Measurements from ENCODE around the gene PDGFA. TPM values are rescaled to one million over a fixed set of nuclear protein-coding genes. Genes with fewer than 3 reads are reported as not detected.

The PDGFA gene
- total RNA-seq, 1 experiment from 2014 or later, result 35.8 TPM

- no peak overlapping the region for H2AFZ ChIP-seq (ENCODE audit: low read length)
- no peaks in the 10 kb centered on the region for H3K79me1 ChIP-seq (ENCODE audit: insufficient read depth, low read depth, low read length, poor library complexity, severe bottlenecking)
- H3K18ac ChIP-seq (ENCODE audit: insufficient read length, low read depth, low read length), result no peak overlapping the region
- H3K27me3 Mint-ChIP-seq (ENCODE audit: low read depth), result peaks cover 32% of the 10 kb centered on the region
- H2BK120ac ChIP-seq (ENCODE audit: low read depth, low read length, poor library complexity, severe bottlenecking), result no peak overlapping the region
- no peak overlapping the region for H4K91ac ChIP-seq (ENCODE audit: insufficient read length, low read depth, low read length)
- no peak overlapping the region for H2BK12ac ChIP-seq (ENCODE audit: insufficient read length, low read depth, low read length)
- no peak overlapping the region for H2BK15ac ChIP-seq (ENCODE audit: low read depth, low read length)
- WGBS (ENCODE audit: extremely low coverage, insufficient read length, low lambda C conversion rate), result no CpG with 5 or more reads among the region's 42 CpGs
- no peak overlapping the region for H3K23ac ChIP-seq (ENCODE audit: insufficient read length, low read depth, low read length)
- H3K27ac ChIP-seq (ENCODE audit: insufficient read length, low read depth, low read length), result no peak overlapping the region
- H3T11ph ChIP-seq (ENCODE audit: low read length), result no peak overlapping the region
- no peaks in the 10 kb centered on the region; the same call in 1 of the 2 replicates for H3K27me3 ChIP-seq (ENCODE audit: insufficient read depth, low read length)
- peaks cover 18 to 25% of the 10 kb centered on the region in 2 experiments for H3K4me1 Mint-ChIP-seq
- H3K4me1 ChIP-seq (ENCODE audit: insufficient read depth, low read length), result no peaks in the 10 kb centered on the region
- H3K79me2 ChIP-seq (ENCODE audit: insufficient read depth, low read length), result no peaks in the 10 kb centered on the region
- TF ChIP-seq CTCF (conservative IDR thresholded peaks at IDR 0.05), result no peak
- H3K4me2 ChIP-seq (ENCODE audit: insufficient read depth, insufficient read length, low read length), result no peak overlapping the region
- no peak overlapping the region for H2BK5ac ChIP-seq (ENCODE audit: insufficient read length, low read length)
- no peak overlapping the region for H3K27ac Mint-ChIP-seq
- H3K9me3 Mint-ChIP-seq, result no peaks in the 10 kb centered on the region
- H3K9me3 ChIP-seq (ENCODE audit: control insufficient read depth, low read depth, low read length), result no peaks in the 10 kb centered on the region
- H4K5ac ChIP-seq (ENCODE audit: insufficient read length, low read depth, low read length), result no peak overlapping the region
- no peak overlapping the region for H3K14ac ChIP-seq (ENCODE audit: insufficient read depth, low read length)
- H3K23me2 ChIP-seq (ENCODE audit: insufficient read length, low read depth, low read length, poor library complexity, severe bottlenecking), result no peaks in the 10 kb centered on the region
- H3K56ac ChIP-seq (ENCODE audit: insufficient read length, low read depth, low read length), result no peak overlapping the region
- no peak overlapping the region for H3K9ac ChIP-seq (ENCODE audit: extremely low read depth, insufficient read length, low read length)
- no peak overlapping the region for H2BK20ac ChIP-seq (ENCODE audit: low read depth, low read length, poor library complexity, severe bottlenecking)
- no peak overlapping the region for H4K8ac ChIP-seq (replicated peaks; ENCODE audit: insufficient read length, low read depth, low read length)
- no peak overlapping the region for H2AK5ac ChIP-seq (ENCODE audit: insufficient read length, low read length)
- H3K36me3 Mint-ChIP-seq (ENCODE audit: insufficient read depth in 1 of 3, low read depth in 3 of 3), result no peaks in the 10 kb centered on the region
- DNase-seq, result no peak
- H4K20me1 ChIP-seq (ENCODE audit: control insufficient read depth, insufficient read depth, insufficient read length), result no peaks in the 10 kb centered on the region
- H3K4me3 Mint-ChIP-seq, result no peak overlapping the region
- H3K4ac ChIP-seq (ENCODE audit: low read depth, low read length), result no peak overlapping the region
Observed at GRCh38 chr7:455110-455928, 64.3 kb downstream of the PDGFA start.

Data from H9 (cell line).